ENCODE results near the gene OR10G6.
"Not testable (repeated sequence)": the region's sequence is repeated elsewhere in the genome, so short reads cannot be mapped to it uniquely, and the experiment has no call there.

The OR10G6 gene, protein sequence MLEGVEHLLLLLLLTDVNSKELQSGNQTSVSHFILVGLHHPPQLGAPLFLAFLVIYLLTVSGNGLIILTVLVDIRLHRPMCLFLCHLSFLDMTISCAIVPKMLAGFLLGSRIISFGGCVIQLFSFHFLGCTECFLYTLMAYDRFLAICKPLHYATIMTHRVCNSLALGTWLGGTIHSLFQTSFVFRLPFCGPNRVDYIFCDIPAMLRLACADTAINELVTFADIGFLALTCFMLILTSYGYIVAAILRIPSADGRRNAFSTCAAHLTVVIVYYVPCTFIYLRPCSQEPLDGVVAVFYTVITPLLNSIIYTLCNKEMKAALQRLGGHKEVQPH

DNA sequence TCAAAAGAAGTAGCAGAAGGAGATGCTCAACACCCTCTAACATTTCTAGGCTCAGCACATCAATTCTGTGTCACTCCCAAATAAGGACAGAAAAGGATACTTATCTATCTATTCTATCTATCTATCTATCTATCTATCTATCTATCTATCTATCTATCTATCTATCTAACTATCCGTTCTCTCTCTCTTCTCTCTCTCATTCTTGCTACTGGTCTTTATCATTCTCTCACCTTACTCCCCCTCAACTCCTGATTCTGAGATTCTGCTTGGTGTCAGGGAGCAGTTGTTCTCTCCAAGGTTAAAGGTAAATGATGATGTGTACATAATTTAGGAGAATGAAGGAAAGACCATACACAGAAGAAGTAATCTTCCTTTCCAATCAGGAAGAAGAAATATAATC is at the start of gene OR10G6:
TSS of gene OR10G6 (minus strand) at position 43 of the 400 bp plus-strand sequence. CDS start at position 43, 0 bp downstream.
- no peak for DNase-seq

DNA sequence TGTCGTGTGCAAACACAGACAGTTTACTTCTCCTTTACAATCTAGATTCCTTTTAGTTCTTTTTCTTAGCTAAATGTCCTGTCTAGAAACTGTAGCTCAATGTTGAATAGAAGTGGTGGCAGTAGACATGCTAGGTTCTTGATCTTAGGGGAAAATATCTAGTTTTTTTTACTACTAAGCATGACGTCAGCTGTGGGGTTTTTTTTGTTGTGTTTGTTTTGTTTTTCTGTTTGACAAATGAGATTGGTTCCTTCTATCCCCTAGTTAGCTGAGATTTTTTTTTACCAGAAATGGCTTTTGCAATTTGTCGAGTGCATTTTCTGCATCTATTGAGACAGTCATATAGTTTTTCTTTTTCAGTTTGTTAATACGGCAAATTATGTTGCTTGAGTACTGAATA is 48.5 kb upstream of the OR10G6 start:
- DNase-seq: no peak

DNA sequence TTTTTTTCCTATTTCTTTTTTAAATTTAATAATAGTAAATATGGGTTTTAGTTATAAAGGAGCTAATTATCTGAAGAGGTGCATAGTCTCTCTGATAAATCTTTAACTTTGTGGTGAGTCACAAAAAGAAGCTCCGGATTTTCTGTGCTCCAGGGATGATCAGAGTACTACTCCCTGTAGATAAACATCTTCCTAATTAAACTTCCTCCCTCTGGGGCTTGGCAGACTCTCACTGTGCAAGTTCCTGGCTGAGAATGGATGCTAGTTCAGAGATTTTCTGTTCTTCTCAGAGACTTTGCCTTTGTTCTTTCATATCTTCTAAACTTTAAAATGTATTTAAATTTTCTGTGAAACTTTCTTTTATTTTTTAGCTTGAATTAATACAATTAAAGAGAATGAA is 46.3 kb upstream of the OR10G6 start, which contains the start of gene OR10G7:
TSS of gene OR10G7 (minus strand) at position 72 of the 400 bp plus-strand sequence. CDS start 2,324 bp downstream, outside the sequence.
- DNase-seq: no peak

DNA sequence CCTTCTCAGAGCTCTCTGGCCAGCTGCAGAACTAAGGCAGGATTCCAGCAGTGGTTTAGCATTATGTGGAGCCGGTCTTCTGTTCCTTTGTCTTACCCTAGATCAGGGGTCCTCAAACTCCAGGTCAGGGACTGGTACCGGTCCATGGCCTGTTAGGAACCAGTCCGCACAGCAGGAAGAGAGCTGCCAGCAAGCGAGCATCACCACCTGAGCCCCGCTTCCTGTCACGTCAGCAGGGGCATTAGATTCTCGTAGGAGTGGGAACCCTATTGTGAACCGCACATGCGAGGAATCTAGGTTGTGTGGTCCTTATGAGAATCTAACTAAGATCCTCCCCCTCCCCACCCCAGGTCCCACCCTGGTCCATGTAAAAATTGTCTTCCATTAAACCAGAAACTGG is 44.6 kb upstream of the OR10G6 start:
- no peak for DNase-seq

DNA sequence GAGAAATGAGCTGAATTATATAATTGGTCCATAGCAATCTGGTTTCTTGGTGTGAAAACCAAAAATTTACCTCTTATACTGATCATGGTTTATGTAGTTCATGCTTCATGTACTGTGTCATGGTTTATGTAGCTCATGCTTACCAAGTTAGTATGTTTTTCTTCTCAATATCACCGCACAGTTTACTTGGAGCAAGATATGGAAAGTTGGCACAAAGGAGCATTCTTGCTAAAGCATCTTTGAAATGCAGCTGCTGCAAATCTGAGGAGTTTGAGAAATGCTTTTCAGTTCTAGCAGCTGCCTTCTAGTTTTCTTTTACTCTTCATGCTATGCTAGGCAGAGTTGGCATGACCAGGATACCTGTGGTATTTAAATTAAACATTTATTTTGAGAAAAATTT is 41.7 kb upstream of the OR10G6 start:
- no peak for DNase-seq

DNA sequence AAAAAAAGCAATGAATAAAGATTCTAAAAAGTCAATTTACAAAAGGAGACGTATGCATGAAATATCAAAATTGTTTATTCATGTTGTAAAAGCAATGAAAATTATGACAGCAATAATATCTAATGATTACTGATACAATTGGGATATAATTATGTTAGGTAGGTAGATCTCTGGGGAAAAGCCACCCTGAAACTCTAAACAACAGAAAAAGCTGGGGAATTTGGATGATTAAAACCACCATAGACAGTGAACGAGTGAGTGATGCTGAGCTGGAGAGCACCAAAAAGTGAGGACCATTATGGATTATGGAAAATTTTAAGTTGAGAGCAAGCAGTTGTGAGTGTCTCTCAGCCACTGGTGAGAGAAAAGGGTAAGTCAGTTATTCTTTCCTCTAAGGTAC is 31.5 kb upstream of the OR10G6 start, which contains the start of gene OR10G8:
TSS of gene OR10G8 (plus strand) at position 301 of the 400 bp plus-strand sequence. CDS start 2,825 bp downstream, outside the sequence.
- no peak for DNase-seq

DNA sequence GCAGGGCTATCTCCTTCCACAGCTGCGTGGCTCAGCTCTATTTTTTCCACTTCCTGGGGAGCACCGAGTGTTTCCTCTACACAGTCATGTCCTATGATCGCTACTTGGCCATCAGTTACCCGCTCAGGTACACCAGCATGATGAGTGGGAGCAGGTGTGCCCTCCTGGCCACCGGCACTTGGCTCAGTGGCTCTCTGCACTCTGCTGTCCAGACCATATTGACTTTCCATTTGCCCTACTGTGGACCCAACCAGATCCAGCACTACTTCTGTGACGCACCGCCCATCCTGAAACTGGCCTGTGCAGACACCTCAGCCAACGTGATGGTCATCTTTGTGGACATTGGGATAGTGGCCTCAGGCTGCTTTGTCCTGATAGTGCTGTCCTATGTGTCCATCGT is 20.9 kb upstream of the OR10G6 start:
- not testable (repeated sequence) for DNase-seq

DNA sequence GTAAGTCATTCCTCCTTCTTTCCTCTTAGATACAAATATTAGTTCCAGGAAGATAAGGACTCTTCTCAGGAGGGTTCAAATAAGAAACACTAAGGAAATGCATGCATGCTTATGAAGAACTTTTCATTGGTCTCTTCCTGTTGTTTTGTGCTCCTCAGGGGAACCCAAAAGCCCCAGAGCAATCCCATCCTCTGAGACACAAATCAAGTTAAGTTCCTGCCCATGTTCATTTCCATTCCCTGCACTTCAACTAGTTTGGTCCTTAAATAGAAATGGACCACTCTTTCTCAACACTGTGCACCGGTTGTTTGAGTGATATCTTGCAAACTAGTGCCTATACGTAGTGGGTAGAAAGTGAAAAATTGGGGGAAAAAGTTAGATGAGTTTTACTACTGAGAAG is 17.7 kb upstream of the OR10G6 start, which contains the start of gene OR10G4:
TSS of gene OR10G4 (plus strand) at position 301 of the 400 bp plus-strand sequence. CDS start 2,578 bp downstream, outside the sequence.
- no peak for DNase-seq

DNA sequence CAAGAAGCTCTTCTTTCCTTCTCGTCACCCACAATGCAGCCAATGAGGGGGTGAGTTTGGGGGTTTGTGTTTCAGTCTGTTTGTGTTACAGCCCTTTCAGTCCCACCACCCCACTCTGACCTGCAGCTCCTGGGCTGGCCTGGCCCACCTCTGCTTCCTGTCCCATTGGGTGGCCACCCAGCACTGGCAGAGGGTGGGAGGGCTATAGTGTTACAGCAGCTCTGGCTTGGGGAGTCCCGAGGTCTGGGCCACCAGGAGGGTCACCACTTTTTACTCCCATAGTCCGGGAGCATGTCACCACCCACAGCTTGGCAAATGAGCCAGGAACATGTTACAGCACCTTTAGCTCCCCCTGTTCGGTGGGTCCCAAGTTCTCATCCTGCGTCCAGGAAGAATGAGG is 15.7 kb downstream of the OR10G6 start:
- DNase-seq: no peak

DNA sequence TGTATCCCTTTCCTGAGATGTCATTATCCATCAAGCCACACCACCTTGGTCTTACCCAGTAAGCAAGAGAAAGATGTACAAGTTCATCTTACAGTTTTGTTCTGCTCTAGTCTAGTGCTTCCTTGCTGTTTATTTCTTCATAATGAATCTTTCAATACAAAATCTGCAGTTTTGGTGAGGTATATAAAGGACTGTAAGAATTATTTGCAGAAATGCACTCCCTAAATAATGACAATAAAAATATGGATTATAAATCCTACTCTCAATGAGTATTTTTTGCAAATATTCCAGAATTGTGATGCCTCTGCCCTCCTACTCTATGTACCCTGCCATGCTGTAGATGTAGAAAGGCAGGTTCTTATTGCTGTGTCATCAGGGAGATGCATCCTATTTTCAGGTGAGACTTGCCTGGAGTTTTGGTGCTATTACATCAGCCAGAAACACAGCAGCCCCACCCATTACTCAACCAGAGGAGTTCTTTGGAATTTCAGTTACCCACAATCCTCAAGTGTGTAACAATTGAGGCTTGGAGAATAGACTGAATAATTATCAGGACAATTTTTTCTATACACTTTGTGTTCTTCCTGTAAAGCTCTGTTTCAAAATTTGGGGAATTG is 17.1 kb downstream of the OR10G6 start, which contains the start of gene OR10S1:
TSS of gene OR10S1 (minus strand) at position 51 of the 617 bp plus-strand sequence. CDS start 117 bp downstream, outside the sequence.
- no peak for DNase-seq

DNA sequence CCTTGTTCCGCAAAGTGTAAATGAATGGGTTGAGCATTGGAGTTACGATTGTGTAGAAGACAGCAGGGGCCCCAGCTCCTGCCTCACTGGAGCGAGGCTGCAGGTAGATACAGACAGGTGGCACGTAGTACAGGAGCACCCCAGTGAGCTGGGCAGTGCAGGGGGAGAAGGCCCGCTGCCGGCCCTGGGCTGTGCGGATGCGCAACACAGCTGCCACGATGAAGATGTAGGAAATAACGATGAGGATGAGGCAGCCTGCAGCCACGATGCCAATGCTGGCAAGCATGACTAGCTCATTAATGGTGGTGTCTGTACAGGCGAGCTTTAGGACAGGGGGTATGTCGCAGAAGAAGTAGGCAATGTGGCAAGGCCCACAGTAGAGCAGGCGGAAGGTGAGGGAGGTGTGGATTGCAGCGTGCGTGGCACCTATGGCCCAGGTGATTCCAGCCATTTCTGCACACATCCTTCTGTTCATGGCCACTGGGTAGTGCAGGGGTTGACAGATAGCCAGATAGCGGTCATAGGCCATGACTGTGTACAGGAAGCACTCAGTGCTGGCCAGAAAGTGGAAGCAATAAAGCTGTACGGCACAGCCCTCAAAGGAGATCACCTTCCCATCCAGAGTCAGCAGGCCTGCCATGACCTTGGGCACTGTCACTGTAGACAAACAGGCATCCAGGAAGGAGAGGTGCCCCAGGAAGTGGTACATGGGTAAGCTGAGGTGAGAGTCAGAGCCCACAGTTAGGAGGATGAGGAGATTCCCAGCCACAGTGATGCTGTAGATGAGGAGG is 18.0 kb downstream of the OR10G6 start:
- DNase-seq: no peak

DNA sequence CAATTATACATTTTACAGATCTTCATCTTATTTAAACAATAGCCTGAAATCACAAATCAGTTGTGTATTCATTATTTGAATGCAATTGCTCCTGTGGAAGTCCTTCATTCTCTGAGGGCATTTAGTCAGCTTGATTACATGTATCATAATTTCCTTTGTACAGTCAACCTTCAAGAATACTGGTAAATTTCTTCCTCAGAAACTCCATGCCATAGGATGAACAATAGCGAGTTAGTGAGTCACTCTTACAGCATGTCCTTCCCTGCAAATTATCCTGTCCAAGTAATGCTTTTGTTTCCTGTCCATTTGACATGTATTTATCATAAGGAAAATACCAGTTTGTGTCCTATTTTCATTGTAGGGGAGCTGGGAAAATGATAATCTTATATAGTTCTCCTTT is 21.1 kb downstream of the OR10G6 start:
- DNase-seq: no peak

DNA sequence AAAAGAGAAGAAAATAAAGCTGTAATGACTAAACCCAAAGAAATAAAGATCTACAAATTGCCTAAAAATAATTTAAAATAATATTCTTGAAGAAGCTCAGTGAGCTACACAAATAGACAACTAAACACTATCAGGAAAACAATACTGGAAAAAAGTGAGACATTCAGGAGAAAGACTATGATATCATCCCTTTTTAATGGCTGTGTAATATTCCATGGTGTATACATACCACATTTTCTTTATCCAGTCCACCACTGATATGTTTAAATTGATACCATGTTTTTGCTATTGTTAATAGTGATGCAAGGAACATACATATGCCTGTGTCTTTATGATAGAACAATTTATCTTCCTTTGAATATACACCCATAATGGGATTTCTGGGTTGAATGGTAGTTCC is 38.2 kb downstream of the OR10G6 start:
- no peak for DNase-seq

DNA sequence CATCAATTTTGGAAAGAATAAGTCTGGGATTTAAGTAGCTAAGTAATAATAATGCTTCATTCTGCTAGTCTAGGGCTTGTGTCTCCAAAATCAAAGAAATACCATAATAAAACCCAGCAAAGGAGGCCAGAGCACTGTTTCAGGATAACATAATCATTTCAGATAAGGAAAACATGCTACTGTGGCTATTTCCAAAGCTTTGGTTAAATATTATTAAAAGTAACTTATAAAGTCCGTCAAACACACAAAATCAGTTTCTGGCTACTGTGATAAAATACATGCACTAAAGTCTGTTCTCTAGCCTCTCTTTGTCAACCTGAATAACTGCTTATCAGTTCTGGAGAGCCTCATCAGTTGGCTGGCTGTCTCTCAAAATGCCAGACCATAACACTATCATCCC is 49.8 kb downstream of the OR10G6 start:
- no peak for DNase-seq

All from NCI-H345 (cell line).